Thyroid gland (tissue), 4 donors: ENCODE results near the gene DLX6. TPM values are rescaled to one million over a fixed set of nuclear protein-coding genes. Genes with fewer than 3 reads are reported as not detected.

ENCODE experiments used
- DNase-seq, 2 donors: peaks; one replicate each; pipeline ENCODE4 v3.0.0-alpha.2; 2019
- H3K27ac ChIP-seq, 3 donors: fragments of 200-600 bp; sonication (generic); 1 replicate in 2 of 3; 2 replicates in 1 of 3; pipeline ENCODE4 v1.5.1; 2016 to 2019; ENCODE audit warnings: mild to moderate bottlenecking in 1 of 3, moderate library complexity in 1 of 3
- H3K27me3 ChIP-seq: fragments of 200-600 bp; sonication (generic); one replicate; pipeline ENCODE4 v1.5.1; 2019
- H3K36me3 ChIP-seq, 2 donors: fragments of 200-600 bp; sonication (generic); one replicate each; pipeline ENCODE4 v1.5.1; 2016 to 2019
- H3K4me1 ChIP-seq, 2 donors: fragments of 200-600 bp; sonication (generic); one replicate each; pipeline ENCODE4 v1.5.1; 2017 to 2019
- H3K4me3 ChIP-seq, 3 donors: fragments of 200-600 bp; sonication (generic); replicated peaks in 1 of 3; 1 replicate in 2 of 3; 2 replicates in 1 of 3; pipeline ENCODE4 v1.5.1; 2016; ENCODE audit warnings: mild to moderate bottlenecking in 1 of 3
- H3K9me3 ChIP-seq: fragments of 200-600 bp; sonication (generic); one replicate; pipeline ENCODE4 v1.5.1; 2017
- POLR2A ChIP-seq, 2 donors: fragments of 450-650 bp; IDR thresholded peaks; one replicate each; pipeline ENCODE4 v1.6.1; 2017; ENCODE audit warnings: antibody characterized with exemption in 2 of 2, mild to moderate bottlenecking in 2 of 2, moderate library complexity in 1 of 2
- WGBS, 2 donors: methylation state at CpG; one replicate each; pipeline ENCODE4 v1.1.5; 2017; 5-methylcytosine and 5-hydroxymethylcytosine counted together
- intact Hi-C: fragments of 100-400 bp; cut with DNase I; formaldehyde crosslinking; loops from one replicate; pipeline ENCODE4 v1.15.1; 2023
- total RNA-seq, 4 donors: library from RNA; depleted of rRNA; stranded (reverse); fragments of >200 nt; gene quantifications; one replicate each; pipeline ENCODE4 v1.2.3, GENCODE V29; 2016
- TF ChIP-seq, protein P1 (sequence below), 6 experiments: fragments of 200-600 bp in 3 of 6; fragments of 450-650 bp in 3 of 6; sonication (generic) in 3 of 6; IDR thresholded peaks; one replicate each; pipeline ENCODE4 v1.5.1; 2016 to 2019; ENCODE audit warnings: antibody characterized with exemption in 6 of 6, mild to moderate bottlenecking in 2 of 6, inconsistent platforms in 1 of 6, moderate library complexity in 1 of 6

DLX6 gene
- total RNA-seq, 4 donors from 2014 or later, result 0.81 TPM; not detected in 3

DNA sequence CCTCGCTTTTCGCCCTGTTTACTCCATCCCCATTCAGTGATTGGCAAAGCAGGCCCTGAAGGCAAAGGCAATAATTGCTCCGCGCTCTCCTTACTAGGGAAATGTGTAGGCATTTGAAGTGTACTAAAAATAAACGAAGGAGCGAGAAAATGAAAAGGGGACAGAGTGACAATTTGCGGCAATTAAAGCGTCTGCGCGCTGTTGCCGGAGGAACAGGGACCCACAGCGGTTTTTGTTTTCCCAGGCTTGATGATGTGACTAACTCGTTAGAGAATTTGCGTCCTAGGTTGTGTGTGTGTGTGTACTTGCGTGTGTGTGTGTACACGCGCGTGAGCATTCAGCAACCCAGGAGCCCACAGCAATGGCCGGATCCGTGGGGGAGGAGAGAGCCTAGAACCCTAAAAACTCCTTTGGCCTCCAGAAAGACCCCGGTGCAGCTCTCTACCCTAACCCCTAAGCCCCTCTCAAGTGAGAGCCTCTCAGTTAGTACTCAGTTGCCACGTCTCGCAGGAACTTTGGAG is 7.8 kb upstream of the DLX6 start:
- no peak for DNase-seq
- no peak for TF ChIP-seq POLR2A (IDR thresholded peaks at IDR 0.05)
- TF ChIP-seq, protein P1, sequence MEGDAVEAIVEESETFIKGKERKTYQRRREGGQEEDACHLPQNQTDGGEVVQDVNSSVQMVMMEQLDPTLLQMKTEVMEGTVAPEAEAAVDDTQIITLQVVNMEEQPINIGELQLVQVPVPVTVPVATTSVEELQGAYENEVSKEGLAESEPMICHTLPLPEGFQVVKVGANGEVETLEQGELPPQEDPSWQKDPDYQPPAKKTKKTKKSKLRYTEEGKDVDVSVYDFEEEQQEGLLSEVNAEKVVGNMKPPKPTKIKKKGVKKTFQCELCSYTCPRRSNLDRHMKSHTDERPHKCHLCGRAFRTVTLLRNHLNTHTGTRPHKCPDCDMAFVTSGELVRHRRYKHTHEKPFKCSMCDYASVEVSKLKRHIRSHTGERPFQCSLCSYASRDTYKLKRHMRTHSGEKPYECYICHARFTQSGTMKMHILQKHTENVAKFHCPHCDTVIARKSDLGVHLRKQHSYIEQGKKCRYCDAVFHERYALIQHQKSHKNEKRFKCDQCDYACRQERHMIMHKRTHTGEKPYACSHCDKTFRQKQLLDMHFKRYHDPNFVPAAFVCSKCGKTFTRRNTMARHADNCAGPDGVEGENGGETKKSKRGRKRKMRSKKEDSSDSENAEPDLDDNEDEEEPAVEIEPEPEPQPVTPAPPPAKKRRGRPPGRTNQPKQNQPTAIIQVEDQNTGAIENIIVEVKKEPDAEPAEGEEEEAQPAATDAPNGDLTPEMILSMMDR (IDR thresholded peaks at IDR 0.05), result no peak
- WGBS, 2 donors, result 12 to 17% methylated on average over 23 of the region's 23 CpGs

DNA sequence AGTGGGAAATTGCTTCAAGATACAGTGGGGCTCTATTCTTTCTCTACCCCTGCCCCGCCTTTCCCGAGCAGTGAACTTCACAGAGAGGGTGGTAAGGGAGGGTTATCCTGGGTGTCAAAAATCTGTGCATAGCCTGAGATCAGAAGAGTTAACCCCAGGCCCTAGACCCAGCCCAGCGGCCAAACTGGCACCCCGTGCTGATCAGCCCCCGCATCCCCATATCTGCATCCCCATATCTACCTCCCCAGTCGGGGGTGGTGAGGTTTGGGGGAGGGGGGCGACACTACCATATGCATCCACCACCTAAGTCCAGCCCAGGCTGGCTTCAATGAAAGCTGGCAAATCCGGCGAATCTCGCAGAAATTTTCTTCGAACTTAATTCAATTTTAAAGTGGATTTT is 7.0 kb upstream of the DLX6 start:
- H3K27me3 ChIP-seq, result peaks cover 40% of the 10 kb centered on the region
- intact Hi-C loops, result no loop called here
- TF ChIP-seq, protein P1 (IDR thresholded peaks at IDR 0.05), result no peak
- no peak for TF ChIP-seq POLR2A (IDR thresholded peaks at IDR 0.05)
- no peak overlapping the region for H3K27ac ChIP-seq
- DNase-seq, result no peak
- H3K4me1 ChIP-seq, result peaks cover 0 to 5% of the 10 kb centered on the region in 2 donors
- H3K4me3 ChIP-seq, result no peak overlapping the region
- H3K9me3 ChIP-seq, result no peaks in the 10 kb centered on the region
- H3K36me3 ChIP-seq, result no peaks in the 10 kb centered on the region
- WGBS, 2 donors, result 7 to 8% methylated on average over 11 of the region's 11 CpGs

More for the DNA sequence above, 7.8 kb upstream of the DLX6 start:
- no peak overlapping the region for H3K27ac ChIP-seq
- no peak overlapping the region for H3K4me3 ChIP-seq
- no peaks in the 10 kb centered on the region for H3K36me3 ChIP-seq
- H3K9me3 ChIP-seq, result no peaks in the 10 kb centered on the region
- intact Hi-C loops, result no loop called here
- H3K27me3 ChIP-seq, result peaks cover 40% of the 10 kb centered on the region
- H3K4me1 ChIP-seq, result no peaks in the 10 kb centered on the region

- DNase-seq, result no peak
- peaks cover 0 to 6% of the 10 kb centered on the region in 2 donors for H3K4me1 ChIP-seq
- H3K27ac ChIP-seq, result no peak overlapping the region
- WGBS, 2 donors, result 3 to 13% methylated on average over 11 to 14 of the region's 14 CpGs
- H3K27me3 ChIP-seq, result peaks cover 43% of the 10 kb centered on the region
- intact Hi-C loops, result no loop called here
- TF ChIP-seq POLR2A (IDR thresholded peaks at IDR 0.05), result no peak
- TF ChIP-seq, protein P1 (IDR thresholded peaks at IDR 0.05), result no peak
- H3K9me3 ChIP-seq, result no peaks in the 10 kb centered on the region
- H3K4me3 ChIP-seq, result no peak overlapping the region
- H3K36me3 ChIP-seq, result no peaks in the 10 kb centered on the region
These were observed 6.6 kb upstream of the DLX6 start for GRCh38 chr7:96998744-96999143.

DNA sequence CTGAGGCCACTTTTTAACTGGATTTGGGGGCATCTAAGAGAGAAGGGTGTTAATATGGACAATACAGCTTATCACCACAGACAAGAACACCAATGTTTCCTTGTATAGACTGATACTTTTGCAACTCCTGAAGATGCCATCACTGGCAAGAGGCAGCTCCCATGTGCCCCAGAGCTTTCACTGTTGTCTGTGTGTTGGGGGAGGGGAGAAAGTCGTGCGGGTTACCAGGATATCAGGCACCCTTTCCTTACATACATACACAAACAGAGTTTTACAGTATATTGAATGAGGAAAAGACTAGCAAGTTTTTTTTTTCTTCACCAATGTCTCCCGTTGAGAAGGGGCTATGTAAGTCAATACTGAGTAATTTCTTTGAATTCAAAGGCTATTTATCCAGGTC is 4.1 kb upstream of the DLX6 start:
- H3K9me3 ChIP-seq, result no peaks in the 10 kb centered on the region
- intact Hi-C loops, result no loop called here
- no peak for DNase-seq
- peaks cover 14 to 15% of the 10 kb centered on the region in 2 donors for H3K4me1 ChIP-seq
- no peak for TF ChIP-seq POLR2A (IDR thresholded peaks at IDR 0.05)
- TF ChIP-seq, protein P1 (IDR thresholded peaks at IDR 0.05), result no peak
- 12 to 31% methylated on average over 3 of the region's 3 CpGs for WGBS, 2 donors
- H3K4me3 ChIP-seq, result no peak overlapping the region
- no peaks in the 10 kb centered on the region for H3K36me3 ChIP-seq
- peaks cover 57% of the 10 kb centered on the region for H3K27me3 ChIP-seq
- no peak overlapping the region for H3K27ac ChIP-seq

DNA sequence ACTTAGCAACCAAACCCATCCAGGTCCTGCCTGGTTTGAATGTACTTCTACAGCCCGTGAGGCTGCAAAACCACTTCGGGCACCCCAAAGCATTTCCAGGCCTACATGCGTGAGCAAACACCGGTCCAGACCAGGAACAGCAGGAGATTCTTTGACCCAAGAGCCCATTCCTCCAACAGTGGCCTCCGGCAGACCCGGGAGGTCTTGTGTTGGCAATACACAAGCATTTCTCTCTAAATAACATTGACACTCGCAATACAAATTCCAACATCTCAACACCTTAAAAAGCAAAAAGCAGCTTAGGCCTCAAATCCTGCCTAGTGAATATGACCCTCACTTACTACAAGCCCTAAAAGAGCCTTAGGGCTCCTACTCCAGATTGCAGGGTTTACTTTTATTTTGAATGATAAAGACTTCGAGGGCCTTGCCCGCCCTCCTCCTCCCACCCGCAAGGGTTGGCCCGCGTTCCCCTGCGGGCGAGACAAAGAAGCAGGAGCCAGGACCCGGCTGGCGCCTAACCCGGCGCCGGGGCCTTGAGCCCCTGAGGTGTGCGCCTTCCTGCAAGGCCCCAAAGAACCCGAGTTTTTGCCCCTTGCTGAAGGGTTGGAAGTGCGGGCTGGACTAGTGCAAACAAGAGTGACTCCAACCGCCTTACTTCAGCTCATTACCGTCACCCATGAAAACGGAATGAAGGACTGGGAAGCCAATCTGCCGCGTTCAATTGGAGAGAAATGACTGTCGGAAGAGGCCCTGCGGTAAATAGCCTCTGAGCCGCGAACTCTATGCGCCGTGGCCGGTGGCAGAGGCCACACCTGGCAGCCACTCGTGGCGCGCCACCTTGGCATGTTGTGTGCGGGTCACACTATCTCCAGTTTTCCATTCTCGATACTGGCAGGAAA is 3.4 kb upstream of the DLX6 start:
- H3K27me3 ChIP-seq, result peaks cover 53% of the 10 kb centered on the region
- WGBS, 2 donors, result 36 to 43% methylated on average over 33 to 39 of the region's 39 CpGs
- peaks cover 15% of the 10 kb centered on the region in 2 donors for H3K4me1 ChIP-seq
- H3K27ac ChIP-seq, result no peak overlapping the region
- H3K36me3 ChIP-seq, result no peaks in the 10 kb centered on the region
- intact Hi-C loops, result no loop called here
- TF ChIP-seq, protein P1 (IDR thresholded peaks at IDR 0.05), result no peak
- TF ChIP-seq POLR2A (IDR thresholded peaks at IDR 0.05), result no peak
- DNase-seq, result no peak
- no peak overlapping the region for H3K4me3 ChIP-seq
- no peaks in the 10 kb centered on the region for H3K9me3 ChIP-seq
